Measurements from ENCODE around the gene MGAT5. TPM values are rescaled to one million over a fixed set of nuclear protein-coding genes. Genes with fewer than 3 reads are reported as not detected.

Gene MGAT5
- total and polyA plus RNA-seq, 4 donors = 3.6 to 53.7 (median 31.3) TPM

- H3K27me3 ChIP-seq (ENCODE audit: control insufficient read depth in 3 of 3, insufficient read depth in 3 of 3, low read length in 2 of 3) = no peaks in the 10 kb centered on the region
- DNase-seq (no peak), ATAC-seq (ENCODE audit: insufficient read depth, low FRiP score) (no peak)
- no peaks in the 10 kb centered on the region for H3K36me3 ChIP-seq (ENCODE audit: control insufficient read depth in 4 of 4, insufficient read depth in 4 of 4, low read length in 4 of 4)
- peaks cover 0 to 40% (median 0%) of the 10 kb centered on the region in 5 donors for H3K4me1 ChIP-seq (ENCODE audit: control insufficient read depth in 5 of 5, insufficient read depth in 5 of 5, low read length in 5 of 5)
- no peak overlapping the region for H3K4me3 ChIP-seq
- TF ChIP-seq CTCF (IDR thresholded peaks at IDR 0.05; ENCODE audit: control extremely low read depth, extremely low read depth) = no peak
- no peaks in the 10 kb centered on the region for H3K9me3 ChIP-seq (ENCODE audit: control insufficient read depth in 4 of 4, insufficient read depth in 3 of 4, low read length in 3 of 4)
- no peak overlapping the region for H3K9ac ChIP-seq (ENCODE audit: insufficient read depth in 1 of 2, low read length in 2 of 2)
- H3K27ac ChIP-seq (ENCODE audit: low read depth in 1 of 2, low read length in 1 of 2) = no peak overlapping the region
- WGBS, 2 donors = 93 to 97% methylated on average over 1 of the region's 1 CpG
Observed at GRCh38 chr2:134243244-134243643, 10.6 kb upstream of the MGAT5 start.

- DNase-seq (no peak), ATAC-seq (ENCODE audit: insufficient read depth, low FRiP score) (no peak)
- Histone ChIP-seq H3K27me3 (ENCODE audit: control insufficient read depth in 3 of 3, insufficient read depth in 3 of 3, low read length in 2 of 3) (no peaks in the 10 kb centered on the region), H3K27ac (ENCODE audit: low read depth in 1 of 2, low read length in 1 of 2) (no peak overlapping the region), H3K9ac (ENCODE audit: insufficient read depth in 1 of 2, low read length in 2 of 2) (no peak overlapping the region), H3K36me3 (ENCODE audit: control insufficient read depth in 4 of 4, insufficient read depth in 4 of 4, low read length in 4 of 4) (no peaks in the 10 kb centered on the region), H3K4me1 (ENCODE audit: control insufficient read depth in 5 of 5, insufficient read depth in 5 of 5, low read length in 5 of 5) (peaks cover 0 to 43% (median 0%) of the 10 kb centered on the region in 5 donors), H3K9me3 (ENCODE audit: control insufficient read depth in 4 of 4, insufficient read depth in 3 of 4, low read length in 3 of 4) (no peaks in the 10 kb centered on the region), H3K4me3 (no peak overlapping the region)
- 53 to 76% methylated on average over 2 of the region's 2 CpGs for WGBS, 2 donors
- TF ChIP-seq CTCF (IDR thresholded peaks at IDR 0.05; ENCODE audit: control extremely low read depth, extremely low read depth) = no peak
Observed at GRCh38 chr2:134244086-134244485, 9.8 kb upstream of the MGAT5 start.

- WGBS, 2 donors = 65 to 66% methylated on average over 3 of the region's 3 CpGs
- H3K27ac ChIP-seq (ENCODE audit: low read depth in 1 of 2, low read length in 1 of 2) = no peak overlapping the region
- peaks cover 0 to 43% (median 0%) of the 10 kb centered on the region in 5 donors for H3K4me1 ChIP-seq (ENCODE audit: control insufficient read depth in 5 of 5, insufficient read depth in 5 of 5, low read length in 5 of 5)
- no peak for TF ChIP-seq CTCF (IDR thresholded peaks at IDR 0.05; ENCODE audit: control extremely low read depth, extremely low read depth)
- H3K36me3 ChIP-seq (ENCODE audit: control insufficient read depth in 4 of 4, insufficient read depth in 4 of 4, low read length in 4 of 4) = no peaks in the 10 kb centered on the region
- ATAC-seq (ENCODE audit: insufficient read depth, low FRiP score) = no peak
- H3K27me3 ChIP-seq (ENCODE audit: control insufficient read depth in 3 of 3, insufficient read depth in 3 of 3, low read length in 2 of 3) = no peaks in the 10 kb centered on the region
- H3K4me3 ChIP-seq = no peak overlapping the region
- no peaks in the 10 kb centered on the region for H3K9me3 ChIP-seq (ENCODE audit: control insufficient read depth in 4 of 4, insufficient read depth in 3 of 4, low read length in 3 of 4)
- no peak overlapping the region for H3K9ac ChIP-seq (ENCODE audit: insufficient read depth in 1 of 2, low read length in 2 of 2)
- DNase-seq = no peak
Observed at GRCh38 chr2:134244587-134244986, 9.3 kb upstream of the MGAT5 start.

GRCh38 chr2:134245340-134245984 is 8.4 kb upstream of the MGAT5 start:
- ATAC-seq (ENCODE audit: insufficient read depth, low FRiP score) (peak; percentile 62), DNase-seq (peak; percentile 66 to 71 (median 69))
- peaks cover 0 to 43% (median 0%) of the 10 kb centered on the region in 5 donors for H3K4me1 ChIP-seq (ENCODE audit: control insufficient read depth in 5 of 5, insufficient read depth in 5 of 5, low read length in 5 of 5)
- H3K9me3 ChIP-seq (ENCODE audit: control insufficient read depth in 4 of 4, insufficient read depth in 3 of 4, low read length in 3 of 4) = no peaks in the 10 kb centered on the region
- peak; percentile 58 for TF ChIP-seq CTCF (IDR thresholded peaks at IDR 0.05; ENCODE audit: control extremely low read depth, extremely low read depth)
- no peak overlapping the region for H3K4me3 ChIP-seq
- no peaks in the 10 kb centered on the region for H3K27me3 ChIP-seq (ENCODE audit: control insufficient read depth in 3 of 3, insufficient read depth in 3 of 3, low read length in 2 of 3)
- no peak overlapping the region for H3K27ac ChIP-seq (ENCODE audit: low read depth in 1 of 2, low read length in 1 of 2)
- WGBS, 2 donors = 15 to 27% methylated on average over 2 of the region's 2 CpGs
- no peaks in the 10 kb centered on the region for H3K36me3 ChIP-seq (ENCODE audit: control insufficient read depth in 4 of 4, insufficient read depth in 4 of 4, low read length in 4 of 4)
- H3K9ac ChIP-seq (ENCODE audit: insufficient read depth in 1 of 2, low read length in 2 of 2) = no peak overlapping the region
